ENCODE measurements around the gene ATP8B3.

ATP8B3 gene

GRCh38 chr19:1813192-1814182 is 1.4 kb upstream of the ATP8B3 start:
- Histone ChIP-seq H3K27me3 (ENCODE audit: insufficient read depth, low read length) (no peaks in the 10 kb centered on the region), H3K4me3 (ENCODE audit: low read length) (peak overlapping the region; percentile 55), H2AFZ (ENCODE audit: low read depth, low read length) (peak overlapping the region; percentile 7), H3K4me1 (ENCODE audit: insufficient read depth, low read length) (peaks cover 11% of the 10 kb centered on the region), H3K9me3 (ENCODE audit: low read length) (no peaks in the 10 kb centered on the region), H3K36me3 (ENCODE audit: insufficient read depth, low read length) (peaks cover 25% of the 10 kb centered on the region)

GRCh38 chr19:1812426-1813191 is 533 bp upstream of the ATP8B3 start:
- no peaks in the 10 kb centered on the region for H3K27me3 ChIP-seq (ENCODE audit: insufficient read depth, low read length)
- no peaks in the 10 kb centered on the region for H3K9me3 ChIP-seq (ENCODE audit: low read length)
- H3K36me3 ChIP-seq (ENCODE audit: insufficient read depth, low read length): peaks cover 17% of the 10 kb centered on the region
- peak overlapping the region; percentile 7 for H2AFZ ChIP-seq (ENCODE audit: low read depth, low read length)
- peaks cover 11% of the 10 kb centered on the region for H3K4me1 ChIP-seq (ENCODE audit: insufficient read depth, low read length)
- peak overlapping the region; percentile 55 for H3K4me3 ChIP-seq (ENCODE audit: low read length)

- Histone ChIP-seq H3K9me3 (ENCODE audit: low read length) (no peaks in the 10 kb centered on the region), H3K4me3 (ENCODE audit: low read length) (no peak overlapping the region), H3K27me3 (ENCODE audit: insufficient read depth, low read length) (no peaks in the 10 kb centered on the region), H2AFZ (ENCODE audit: low read depth, low read length) (no peak overlapping the region), H3K36me3 (ENCODE audit: insufficient read depth, low read length) (peaks cover 7% of the 10 kb centered on the region), H3K4me1 (ENCODE audit: insufficient read depth, low read length) (peaks cover 11% of the 10 kb centered on the region)
Observed at GRCh38 chr19:1811472-1811894, 593 bp downstream of the ATP8B3 start.

- H3K4me3 ChIP-seq (ENCODE audit: low read length): no peak overlapping the region
Observed at GRCh38 chr19:1810439-1811160, 1.5 kb downstream of the ATP8B3 start.

GRCh38 chr19:1809678-1810077 is 2.4 kb downstream of the ATP8B3 start:
- no peak overlapping the region for H3K4me3 ChIP-seq (ENCODE audit: low read length)
- no peaks in the 10 kb centered on the region for H3K27me3 ChIP-seq (ENCODE audit: insufficient read depth, low read length)
- peaks cover 11% of the 10 kb centered on the region for H3K4me1 ChIP-seq (ENCODE audit: insufficient read depth, low read length)
- H2AFZ ChIP-seq (ENCODE audit: low read depth, low read length): no peak overlapping the region
- H3K9me3 ChIP-seq (ENCODE audit: low read length): no peaks in the 10 kb centered on the region
- no peaks in the 10 kb centered on the region for H3K36me3 ChIP-seq (ENCODE audit: insufficient read depth, low read length)

More at GRCh38 chr19:1810439-1811160, 1.5 kb downstream of the ATP8B3 start:
- Histone ChIP-seq H3K36me3 (ENCODE audit: insufficient read depth, low read length) (no peaks in the 10 kb centered on the region), H3K4me1 (ENCODE audit: insufficient read depth, low read length) (peaks cover 11% of the 10 kb centered on the region), H3K27me3 (ENCODE audit: insufficient read depth, low read length) (no peaks in the 10 kb centered on the region), H2AFZ (ENCODE audit: low read depth, low read length) (no peak overlapping the region), H3K9me3 (ENCODE audit: low read length) (no peaks in the 10 kb centered on the region)

- Histone ChIP-seq H3K4me1 (ENCODE audit: insufficient read depth, low read length) (peaks cover 8% of the 10 kb centered on the region), H3K9me3 (ENCODE audit: low read length) (no peaks in the 10 kb centered on the region), H3K36me3 (ENCODE audit: insufficient read depth, low read length) (no peaks in the 10 kb centered on the region), H3K4me3 (ENCODE audit: low read length) (no peak overlapping the region), H3K27me3 (ENCODE audit: insufficient read depth, low read length) (no peaks in the 10 kb centered on the region), H2AFZ (ENCODE audit: low read depth, low read length) (no peak overlapping the region)
Observed at GRCh38 chr19:1808395-1808731, 3.7 kb downstream of the ATP8B3 start.

- no peaks in the 10 kb centered on the region for H3K27me3 ChIP-seq (ENCODE audit: insufficient read depth, low read length)
- H2AFZ ChIP-seq (ENCODE audit: low read depth, low read length): no peak overlapping the region
- H3K36me3 ChIP-seq (ENCODE audit: insufficient read depth, low read length): no peaks in the 10 kb centered on the region
- no peak overlapping the region for H3K4me3 ChIP-seq (ENCODE audit: low read length)
- H3K9me3 ChIP-seq (ENCODE audit: low read length): no peaks in the 10 kb centered on the region
- peaks cover 3% of the 10 kb centered on the region for H3K4me1 ChIP-seq (ENCODE audit: insufficient read depth, low read length)
Observed at GRCh38 chr19:1807695-1808394, 4.2 kb downstream of the ATP8B3 start.

GRCh38 chr19:1807030-1807694 is 4.9 kb downstream of the ATP8B3 start:
- Histone ChIP-seq H3K4me3 (ENCODE audit: low read length) (no peak overlapping the region), H3K4me1 (ENCODE audit: insufficient read depth, low read length) (no peaks in the 10 kb centered on the region), H3K36me3 (ENCODE audit: insufficient read depth, low read length) (no peaks in the 10 kb centered on the region), H3K27me3 (ENCODE audit: insufficient read depth, low read length) (no peaks in the 10 kb centered on the region), H3K9me3 (ENCODE audit: low read length) (no peaks in the 10 kb centered on the region), H2AFZ (ENCODE audit: low read depth, low read length) (no peak overlapping the region)

GRCh38 chr19:1806184-1807029 is 5.7 kb downstream of the ATP8B3 start:
- no peaks in the 10 kb centered on the region for H3K27me3 ChIP-seq (ENCODE audit: insufficient read depth, low read length)
- H2AFZ ChIP-seq (ENCODE audit: low read depth, low read length): no peak overlapping the region
- H3K4me1 ChIP-seq (ENCODE audit: insufficient read depth, low read length): no peaks in the 10 kb centered on the region
- H3K9me3 ChIP-seq (ENCODE audit: low read length): no peaks in the 10 kb centered on the region
- no peaks in the 10 kb centered on the region for H3K36me3 ChIP-seq (ENCODE audit: insufficient read depth, low read length)
- no peak overlapping the region for H3K4me3 ChIP-seq (ENCODE audit: low read length)

GRCh38 chr19:1805401-1806183 is 6.5 kb downstream of the ATP8B3 start:
- Histone ChIP-seq H3K4me1 (ENCODE audit: insufficient read depth, low read length) (no peaks in the 10 kb centered on the region), H3K4me3 (ENCODE audit: low read length) (no peak overlapping the region), H3K36me3 (ENCODE audit: insufficient read depth, low read length) (no peaks in the 10 kb centered on the region), H3K27me3 (ENCODE audit: insufficient read depth, low read length) (no peaks in the 10 kb centered on the region), H3K9me3 (ENCODE audit: low read length) (no peaks in the 10 kb centered on the region), H2AFZ (ENCODE audit: low read depth, low read length) (no peak overlapping the region)

GRCh38 chr19:1804858-1805257 is 7.2 kb downstream of the ATP8B3 start:
- no peaks in the 10 kb centered on the region for H3K36me3 ChIP-seq (ENCODE audit: insufficient read depth, low read length)

More at GRCh38 chr19:1804858-1805257, 7.2 kb downstream of the ATP8B3 start:
- Histone ChIP-seq H2AFZ (ENCODE audit: low read depth, low read length) (no peak overlapping the region), H3K27me3 (ENCODE audit: insufficient read depth, low read length) (no peaks in the 10 kb centered on the region), H3K4me3 (ENCODE audit: low read length) (no peak overlapping the region), H3K4me1 (ENCODE audit: insufficient read depth, low read length) (no peaks in the 10 kb centered on the region), H3K9me3 (ENCODE audit: low read length) (no peaks in the 10 kb centered on the region)
